PC-3 (cell line): ENCODE measurements around the gene PLD1.

Source experiments
- CTCF ChIP-seq: fragments of 300-600 bp; sonication (generic); conservative IDR thresholded peaks from 2 replicates; pipeline ENCODE4 v1.5.1; 2017; ENCODE audit warnings: antibody characterized with exemption, low read depth, mild to moderate bottlenecking, low read length
- EZH2 ChIP-seq: fragments of 300-600 bp; sonication (generic); IDR thresholded peaks from one replicate; pipeline ENCODE4 v1.6.1; 2017; ENCODE audit warnings: antibody characterized with exemption, mild to moderate bottlenecking, low read length; ENCODE audit not compliant: unreplicated experiment
- EZH2phosphoT487 ChIP-seq: fragments of 300-600 bp; sonication (generic); IDR thresholded peaks from 2 replicates; pipeline ENCODE4 v1.6.1; 2018; ENCODE audit warnings: mild to moderate bottlenecking, antibody characterized with exemption, low read length, borderline replicate concordance

GRCh38 chr3:171649911-171650592 lies 160.2 kb downstream of the PLD1 start:
- no peak for TF ChIP-seq CTCF
- no peak for TF ChIP-seq EZH2
- no peak for TF ChIP-seq EZH2phosphoT487
